Erythroblast (primary cell): ENCODE measurements around the gene DPH6.

Experiments used
- GATA1 ChIP-seq: IDR thresholded peaks from 2 replicates; pipeline ENCODE4 v1.6.1; 2011; ENCODE audit warnings: low read depth, mild to moderate bottlenecking, control low read depth, low read length, moderate library complexity
- POLR2A ChIP-seq: IDR thresholded peaks from 2 replicates; pipeline ENCODE4 v1.6.1; 2011; ENCODE audit warnings: mild to moderate bottlenecking, low read length

GRCh38 chr15:35477312-35478262 is 68.4 kb downstream of the DPH6 start:
- TF ChIP-seq POLR2A (no peak), GATA1 (no peak)
